Liver (tissue), 9 donors: ENCODE measurements around the gene FBXO8. TPM values are rescaled to one million over a fixed set of nuclear protein-coding genes. Genes with fewer than 3 reads are reported as not detected.

Experiments used
- DNase-seq: peaks from one replicate; pipeline ENCODE4 v3.0.0-alpha.2; 2017; ENCODE audit warnings: low spot score
- H3K27ac ChIP-seq, 2 donors: one replicate each; pipeline ENCODE4 v1.7.0; 2013; ENCODE audit warnings: inconsistent platforms in 2 of 2, low read length in 2 of 2, control low read depth in 1 of 2, low read depth in 1 of 2, mild to moderate bottlenecking in 1 of 2
- H3K27me3 ChIP-seq, 4 donors: one replicate each; pipeline versions ENCODE4 v1.6.1 to v1.7.0; 2013; ENCODE audit warnings: low read length in 3 of 4, inconsistent platforms in 1 of 4, mild to moderate bottlenecking in 1 of 4, moderate library complexity in 1 of 4; ENCODE audit not compliant: control insufficient read depth in 4 of 4, insufficient read depth in 4 of 4
- H3K36me3 ChIP-seq, 4 donors: one replicate each; pipeline versions ENCODE4 v1.6.1 to v1.7.0; 2013; ENCODE audit warnings: low read length in 3 of 4, mild to moderate bottlenecking in 3 of 4, low read depth in 1 of 4, moderate library complexity in 1 of 4; ENCODE audit not compliant: control insufficient read depth in 4 of 4, insufficient read depth in 3 of 4
- H3K4me1 ChIP-seq, 4 donors: one replicate each; pipeline versions ENCODE4 v1.6.1 to v1.7.0; 2013; ENCODE audit warnings: low read length in 3 of 4, mild to moderate bottlenecking in 3 of 4, moderate library complexity in 1 of 4; ENCODE audit not compliant: control insufficient read depth in 4 of 4, insufficient read depth in 4 of 4
- H3K4me3 ChIP-seq, 3 donors: one replicate each; pipeline versions ENCODE4 v1.6.1 to v1.7.0; 2013; ENCODE audit warnings: low read length in 3 of 3, control low read depth in 1 of 3, low read depth in 1 of 3, mild to moderate bottlenecking in 1 of 3
- H3K9ac ChIP-seq, 2 donors: one replicate each; pipeline ENCODE4 v1.7.0; 2013; ENCODE audit warnings: low read length in 2 of 2, mild to moderate bottlenecking in 2 of 2, moderate library complexity in 2 of 2, control low read depth in 1 of 2, low read depth in 1 of 2
- H3K9me3 ChIP-seq, 4 donors: one replicate each; pipeline versions ENCODE4 v1.6.1 to v1.7.0; 2013; ENCODE audit warnings: low read length in 3 of 4; ENCODE audit not compliant: control insufficient read depth in 4 of 4
- CTCF ChIP-seq: fragments of 150-350 bp; IDR thresholded peaks from 2 replicates; pipeline ENCODE4 v1.5.1; 2017; ENCODE audit warnings: improper control_type of control experiment, low read depth, low read length; ENCODE audit not compliant: missing input control
- EGR1 ChIP-seq, 2 donors: IDR thresholded peaks; 2 replicates each; pipeline ENCODE4 v1.6.1; 2016 to 2018; ENCODE audit warnings: antibody characterized with exemption in 2 of 2, low read depth in 2 of 2
- FOXA1 ChIP-seq: IDR thresholded peaks from 2 replicates; pipeline ENCODE4 v1.6.1; 2016; ENCODE audit warnings: antibody characterized with exemption
- FOXA2 ChIP-seq: IDR thresholded peaks from 2 replicates; pipeline ENCODE4 v1.6.1; 2016; ENCODE audit warnings: antibody characterized with exemption
- GABPA ChIP-seq, 2 donors: IDR thresholded peaks in 1 of 2; conservative IDR thresholded peaks in 1 of 2; 2 replicates each; pipeline ENCODE4 v1.6.1; 2016; ENCODE audit warnings: antibody characterized with exemption in 2 of 2, mild to moderate bottlenecking in 1 of 2, moderate library complexity in 1 of 2
- HNF4A ChIP-seq, 2 donors: conservative IDR thresholded peaks; 2 replicates each; pipeline ENCODE4 v1.6.1; 2016; ENCODE audit warnings: antibody characterized with exemption in 2 of 2, mild to moderate bottlenecking in 2 of 2
- JUND ChIP-seq, 2 donors: IDR thresholded peaks; 2 replicates each; pipeline ENCODE4 v1.6.1; 2016; ENCODE audit warnings: antibody characterized with exemption in 2 of 2
- MAX ChIP-seq: IDR thresholded peaks from 2 replicates; pipeline ENCODE4 v1.6.1; 2016; ENCODE audit warnings: antibody characterized with exemption
- NR2F2 ChIP-seq: IDR thresholded peaks from 2 replicates; pipeline ENCODE4 v1.6.1; 2016; ENCODE audit warnings: antibody characterized with exemption
- REST ChIP-seq: IDR thresholded peaks from 2 replicates; pipeline ENCODE4 v1.6.1; 2016; ENCODE audit warnings: antibody characterized with exemption, mild to moderate bottlenecking
- RXRA ChIP-seq, 2 donors: IDR thresholded peaks; 2 replicates each; pipeline ENCODE4 v1.6.1; 2017 to 2018; ENCODE audit warnings: antibody characterized with exemption in 2 of 2, mild to moderate bottlenecking in 1 of 2
- SP1 ChIP-seq: IDR thresholded peaks from 2 replicates; pipeline ENCODE4 v1.6.1; 2018; ENCODE audit warnings: antibody characterized with exemption, mild to moderate bottlenecking
- TAF1 ChIP-seq: conservative IDR thresholded peaks from 2 replicates; pipeline ENCODE4 v1.6.1; 2016; ENCODE audit warnings: antibody characterized with exemption, mild to moderate bottlenecking
- YY1 ChIP-seq: IDR thresholded peaks from 2 replicates; pipeline ENCODE4 v1.6.1; 2016; ENCODE audit warnings: antibody characterized with exemption, mild to moderate bottlenecking
- ZBTB33 ChIP-seq: IDR thresholded peaks from 2 replicates; pipeline ENCODE4 v1.6.1; 2016; ENCODE audit warnings: antibody characterized with exemption
- WGBS: extraction: QIAGEN DNeasy Blood & Tissue Kit; methylation state at CpG from one replicate; pipeline ENCODE4 v1.1.7; 2013; 5-methylcytosine and 5-hydroxymethylcytosine counted together
- polyA plus RNA-seq, 2 donors: library from polyadenylated mRNA; stranded (reverse) in 1 of 2; unstranded in 1 of 2; fragments of 200-250 nt in 1 of 2; fragments of >200 nt in 1 of 2; fragmentation: Nextera tagmentation in 1 of 2; extraction: Ambion mirVana in 1 of 2; gene quantifications; one replicate each; pipeline versions ENCODE4 v1.2.1 to v1.2.3, GENCODE V29; 2013 to 2015
- total RNA-seq, 2 donors: library from RNA; depleted of rRNA; stranded (reverse); fragments of >200 nt; gene quantifications; one replicate each; pipeline ENCODE4 v1.2.3, GENCODE V29; 2014
- donor health status: healthy.
- donor health status: healthy.
- donor health status: healthy.
- donor health status: healthy.
- donor health status: healthy.

The FBXO8 gene
- total and polyA plus RNA-seq, 4 donors, result 15.0 to 56.1 (median 35.1) TPM

DNA sequence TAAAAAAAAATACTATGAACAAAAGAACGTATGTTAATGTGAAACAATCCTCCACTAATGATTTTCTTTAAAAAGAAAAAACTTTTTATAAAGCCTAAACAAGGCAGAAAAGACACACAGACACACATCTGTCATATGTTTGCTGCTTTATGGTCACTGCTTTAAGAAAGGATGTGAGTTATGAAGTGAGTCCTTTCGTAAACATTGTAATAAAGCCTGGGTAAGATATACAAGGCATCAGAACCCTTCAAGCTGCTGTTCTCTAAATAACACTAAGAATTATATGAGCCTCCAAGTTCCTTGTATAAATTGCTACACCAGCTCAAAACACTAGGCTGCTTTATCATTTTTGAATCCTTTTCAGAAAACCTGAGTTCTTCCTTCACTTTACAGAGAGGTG, 81.6 kb downstream of the FBXO8 start:
- no peak for TF ChIP-seq YY1
- no peak for TF ChIP-seq MAX
- TF ChIP-seq SP1, result no peak
- TF ChIP-seq GABPA (IDR thresholded peaks at IDR 0.05 in 1 of 2, conservative IDR thresholded peaks at IDR 0.05 in 1 of 2), result no peak
- no peak for TF ChIP-seq NR2F2
- no peak for TF ChIP-seq TAF1
- TF ChIP-seq REST, result no peak
- no peak for TF ChIP-seq RXRA (IDR thresholded peaks at IDR 0.05)
- TF ChIP-seq ZBTB33, result no peak
- TF ChIP-seq EGR1 (IDR thresholded peaks at IDR 0.05; ENCODE audit: low read depth in 2 of 2), result no peak
- TF ChIP-seq CTCF, result no peak
- no peak for TF ChIP-seq FOXA1
- TF ChIP-seq HNF4A (conservative IDR thresholded peaks at IDR 0.05), result no peak
- 56% methylated on average over 2 of the region's 2 CpGs for WGBS
- no peaks in the 10 kb centered on the region for H3K9me3 ChIP-seq
- H3K4me1 ChIP-seq, result no peaks in the 10 kb centered on the region
- no peaks in the 10 kb centered on the region for H3K36me3 ChIP-seq
- DNase-seq, result no peak
- no peak overlapping the region for H3K4me3 ChIP-seq
- no peak overlapping the region for H3K27ac ChIP-seq
- H3K27me3 ChIP-seq, result peaks cover 0 to 24% (median 2%) of the 10 kb centered on the region in 4 donors
- H3K9ac ChIP-seq, result no peak overlapping the region

GRCh38 chr4:174199735-174200134, 83.7 kb downstream of the FBXO8 start:
- H3K4me1 ChIP-seq, result no peaks in the 10 kb centered on the region
- no peaks in the 10 kb centered on the region for H3K9me3 ChIP-seq
- no peak overlapping the region for H3K9ac ChIP-seq
- no peaks in the 10 kb centered on the region for H3K36me3 ChIP-seq
- WGBS, result 33% methylated on average over 2 of the region's 2 CpGs
- DNase-seq, result no peak
- H3K27ac ChIP-seq, result no peak overlapping the region
- peaks cover 0 to 24% (median 3%) of the 10 kb centered on the region in 4 donors for H3K27me3 ChIP-seq
- H3K4me3 ChIP-seq, result no peak overlapping the region
- TF ChIP-seq ZBTB33 (no peak), HNF4A (conservative IDR thresholded peaks at IDR 0.05) (no peak), RXRA (IDR thresholded peaks at IDR 0.05) (no peak), GABPA (IDR thresholded peaks at IDR 0.05 in 1 of 2, conservative IDR thresholded peaks at IDR 0.05 in 1 of 2) (no peak), TAF1 (no peak), FOXA2 (no peak), EGR1 (IDR thresholded peaks at IDR 0.05; ENCODE audit: low read depth in 2 of 2) (no peak), JUND (IDR thresholded peaks at IDR 0.05) (no peak), REST (no peak), SP1 (no peak), CTCF (no peak)
